Astrocyte of the spinal cord (primary cell): ENCODE results near the gene PSMD13.
A peak's percentile ranks its signal among the peaks of the same experiment; 100 is the strongest.

Experiments
- DNase-seq: peaks from one replicate; pipeline ENCODE4 v3.0.0; 2011; ENCODE audit warnings: low read depth, low spot score
- H3K4me3 ChIP-seq: 2 replicates; pipeline ENCODE4 v1.5.1; 2011; ENCODE audit warnings: low read depth, mild to moderate bottlenecking, low read length, moderate library complexity
- CTCF ChIP-seq: IDR thresholded peaks from 2 replicates; pipeline ENCODE4 v1.5.1; 2012; ENCODE audit warnings: low read depth, mild to moderate bottlenecking, low read length, inconsistent platforms
- in situ Hi-C: cut with HindIII; loops from 2 replicates; pipeline ENCODE4 v1.10.0; 2017; ENCODE audit warnings: low sequenced_read_pairs

The PSMD13 gene

GRCh38 chr11:240315-240714, 3.5 kb downstream of the PSMD13 start:
- no peak for DNase-seq
- H3K4me3 ChIP-seq, result no peak overlapping the region
- in situ Hi-C loops, result no loop called here

GRCh38 chr11:241634-242033, 4.9 kb downstream of the PSMD13 start:
- TF ChIP-seq CTCF, result no peak
- in situ Hi-C loops, result no loop called here
- no peak for DNase-seq
- H3K4me3 ChIP-seq, result no peak overlapping the region

More at GRCh38 chr11:240315-240714, 3.5 kb downstream of the PSMD13 start:
- TF ChIP-seq CTCF, result no peak

GRCh38 chr11:244376-244775, 7.6 kb downstream of the PSMD13 start:
- in situ Hi-C loops, result no loop called here
- DNase-seq, result no peak
- no peak overlapping the region for H3K4me3 ChIP-seq
- no peak for TF ChIP-seq CTCF

- no peak for TF ChIP-seq CTCF
- no peak overlapping the region for H3K4me3 ChIP-seq
- DNase-seq, result no peak
- in situ Hi-C loops, result no loop called here
Observed at GRCh38 chr11:249062-249461, 12.3 kb downstream of the PSMD13 start.

GRCh38 chr11:250274-250673, 13.5 kb downstream of the PSMD13 start:
- no peak for DNase-seq
- in situ Hi-C loops, result no loop called here
- H3K4me3 ChIP-seq, result no peak overlapping the region
- TF ChIP-seq CTCF, result no peak

GRCh38 chr11:250740-251299, 14.0 kb downstream of the PSMD13 start:
- peak; percentile 51 for DNase-seq
- no peak overlapping the region for H3K4me3 ChIP-seq
- in situ Hi-C loops, result no loop called here
- TF ChIP-seq CTCF, result peak; percentile 75

GRCh38 chr11:251550-251949, 14.8 kb downstream of the PSMD13 start:
- DNase-seq, result no peak
- no peak for TF ChIP-seq CTCF
- no peak overlapping the region for H3K4me3 ChIP-seq
- in situ Hi-C loops, result no loop called here
